Colonic mucosa (tissue), 4 donors: ENCODE measurements around the gene SYTL5. TPM values are rescaled to one million over a fixed set of nuclear protein-coding genes. Genes with fewer than 3 reads are reported as not detected.

Source experiments
- DNase-seq: peaks from one replicate; pipeline ENCODE4 v3.0.0-alpha.2; 2020
- H3K27ac ChIP-seq: fragments of 200-600 bp; one replicate; pipeline ENCODE4 v1.8.0; 2021
- H3K27me3 ChIP-seq: fragments of 200-600 bp; one replicate; pipeline ENCODE4 v1.8.0; 2021
- H3K36me3 ChIP-seq: fragments of 200-600 bp; one replicate; pipeline ENCODE4 v1.8.0; 2021
- H3K4me1 ChIP-seq: fragments of 200-600 bp; one replicate; pipeline ENCODE4 v1.8.0; 2021; ENCODE audit warnings: mild to moderate bottlenecking
- H3K4me3 ChIP-seq: fragments of 200-600 bp; one replicate; pipeline ENCODE4 v1.8.0; 2021
- H3K9ac ChIP-seq, 2 donors: one replicate each; pipeline ENCODE4 v1.7.0; 2013; ENCODE audit warnings: control low read depth in 2 of 2, low read depth in 2 of 2, low read length in 2 of 2
- H3K9me3 ChIP-seq: fragments of 200-600 bp; one replicate; pipeline ENCODE4 v1.8.0; 2021
- CTCF ChIP-seq: fragments of 200-600 bp; IDR thresholded peaks from one replicate; pipeline ENCODE4 v1.8.0; 2022; ENCODE audit warnings: antibody characterized with exemption, mild to moderate bottlenecking
- intact Hi-C: fragments of 100-400 bp; cut with DNase I; formaldehyde crosslinking; loops from one replicate; pipeline ENCODE4 v1.14.1; 2022
- total RNA-seq, 2 donors: library from RNA; stranded (reverse); fragmentation: NEBNext Ultra II Directional in 1 of 2; extraction: Animal tissue kit (Norgen Biotek cat#: 25700) in 1 of 2; gene quantifications; one replicate each; pipeline ENCODE4 v1.2.1, GENCODE V29; 2021
- donor health status: healthy.
- donor health status: DM: no; HTN: no; CAD: no.
- donor health status: DM: no; HTN: no; CAD: no.

The SYTL5 gene
- total RNA-seq, 2 donors from 2014 or later = 5.4 to 7.1 TPM

- Histone ChIP-seq H3K9ac (no peak overlapping the region), H3K9me3 (no peaks in the 10 kb centered on the region), H3K4me3 (no peak overlapping the region), H3K27me3 (no peaks in the 10 kb centered on the region), H3K4me1 (no peaks in the 10 kb centered on the region), H3K36me3 (no peaks in the 10 kb centered on the region), H3K27ac (no peak overlapping the region)
- intact Hi-C loops = no loop called here
- DNase-seq = no peak
- no peak for TF ChIP-seq CTCF
These were observed 49.0 kb downstream of the SYTL5 start for GRCh38 chrX:38055170-38055847.

- DNase-seq = no peak
- H3K9ac ChIP-seq = no peak overlapping the region
- H3K27ac ChIP-seq = no peak overlapping the region
- H3K4me3 ChIP-seq = no peak overlapping the region
- no peaks in the 10 kb centered on the region for H3K27me3 ChIP-seq
- H3K9me3 ChIP-seq = no peaks in the 10 kb centered on the region
- H3K36me3 ChIP-seq = no peaks in the 10 kb centered on the region
- no peak for TF ChIP-seq CTCF
- H3K4me1 ChIP-seq = no peaks in the 10 kb centered on the region
- intact Hi-C loops = no loop called here
These were observed 54.1 kb downstream of the SYTL5 start for GRCh38 chrX:38060331-38060878.

GRCh38 chrX:38061335-38061734, 55.0 kb downstream of the SYTL5 start:
- Histone ChIP-seq H3K36me3 (no peaks in the 10 kb centered on the region), H3K4me3 (no peak overlapping the region), H3K27ac (no peak overlapping the region), H3K9me3 (no peaks in the 10 kb centered on the region), H3K4me1 (no peaks in the 10 kb centered on the region), H3K27me3 (no peaks in the 10 kb centered on the region), H3K9ac (no peak overlapping the region)
- no peak for DNase-seq
- no peak for TF ChIP-seq CTCF
- intact Hi-C loops = no loop called here

- Histone ChIP-seq H3K36me3 (no peaks in the 10 kb centered on the region), H3K4me3 (no peak overlapping the region), H3K27me3 (no peaks in the 10 kb centered on the region), H3K4me1 (no peaks in the 10 kb centered on the region), H3K9me3 (no peaks in the 10 kb centered on the region), H3K9ac (no peak overlapping the region), H3K27ac (no peak overlapping the region)
- TF ChIP-seq CTCF = no peak
- intact Hi-C loops = no loop called here
- DNase-seq = no peak
These were observed 60.6 kb downstream of the SYTL5 start for GRCh38 chrX:38066934-38067333.

- intact Hi-C loops = no loop called here
- Histone ChIP-seq H3K9me3 (no peaks in the 10 kb centered on the region), H3K27ac (no peak overlapping the region), H3K4me1 (no peaks in the 10 kb centered on the region), H3K36me3 (no peaks in the 10 kb centered on the region), H3K9ac (no peak overlapping the region), H3K27me3 (no peaks in the 10 kb centered on the region), H3K4me3 (no peak overlapping the region)
- no peak for DNase-seq
- TF ChIP-seq CTCF = no peak
These were observed 62.9 kb downstream of the SYTL5 start for GRCh38 chrX:38069273-38069672.
